ENCODE results near the gene SYVN1. TPM values are rescaled to one million over a fixed set of nuclear protein-coding genes. Genes with fewer than 3 reads are reported as not detected.

Gene SYVN1
- total RNA-seq, 1 donor from 2014 or later: 52.6 TPM

DNA sequence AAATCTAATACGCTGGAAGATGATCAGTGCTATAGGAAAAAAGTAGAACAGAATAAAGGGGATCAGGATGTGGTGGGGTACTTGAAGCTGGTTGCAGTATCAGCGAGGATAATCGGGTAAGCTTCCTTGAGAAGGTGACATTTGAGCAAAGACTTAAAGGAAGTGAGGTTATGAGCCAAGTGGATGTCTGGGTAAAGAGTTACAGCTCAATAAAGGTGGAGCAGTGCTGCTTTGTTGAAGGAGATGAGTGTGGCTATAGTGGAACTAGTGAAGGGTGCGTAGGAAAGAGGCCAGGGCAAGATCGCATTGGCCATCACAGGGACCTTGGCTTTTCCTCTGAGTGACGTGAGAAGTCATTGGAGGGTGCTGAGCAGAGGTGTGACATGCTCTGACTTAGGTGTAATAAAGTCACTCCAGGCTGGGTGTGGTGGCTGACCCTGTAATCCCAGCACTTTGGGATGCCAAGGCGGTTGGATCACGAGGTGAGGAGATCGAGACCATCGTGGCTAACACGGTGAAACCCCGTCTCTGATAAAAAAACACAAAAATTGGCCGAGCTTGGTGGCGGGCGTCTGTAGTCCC, 2.3 kb upstream of the SYVN1 start:
- DNase-seq (ENCODE audit: low spot score in 2 of 2, unreplicated experiment in 2 of 2): no peak
- Mint-ChIP-seq H3K9me3 (no peaks in the 10 kb centered on the region), H3K4me1 (peaks cover 30% of the 10 kb centered on the region), H3K27me3 (ENCODE audit: low read depth) (peaks cover 16% of the 10 kb centered on the region), H3K36me3 (no peaks in the 10 kb centered on the region), H3K27ac (peak overlapping the region; percentile 90), H3K4me3 (peak overlapping the region; percentile 49)
- TF ChIP-seq, protein P1, sequence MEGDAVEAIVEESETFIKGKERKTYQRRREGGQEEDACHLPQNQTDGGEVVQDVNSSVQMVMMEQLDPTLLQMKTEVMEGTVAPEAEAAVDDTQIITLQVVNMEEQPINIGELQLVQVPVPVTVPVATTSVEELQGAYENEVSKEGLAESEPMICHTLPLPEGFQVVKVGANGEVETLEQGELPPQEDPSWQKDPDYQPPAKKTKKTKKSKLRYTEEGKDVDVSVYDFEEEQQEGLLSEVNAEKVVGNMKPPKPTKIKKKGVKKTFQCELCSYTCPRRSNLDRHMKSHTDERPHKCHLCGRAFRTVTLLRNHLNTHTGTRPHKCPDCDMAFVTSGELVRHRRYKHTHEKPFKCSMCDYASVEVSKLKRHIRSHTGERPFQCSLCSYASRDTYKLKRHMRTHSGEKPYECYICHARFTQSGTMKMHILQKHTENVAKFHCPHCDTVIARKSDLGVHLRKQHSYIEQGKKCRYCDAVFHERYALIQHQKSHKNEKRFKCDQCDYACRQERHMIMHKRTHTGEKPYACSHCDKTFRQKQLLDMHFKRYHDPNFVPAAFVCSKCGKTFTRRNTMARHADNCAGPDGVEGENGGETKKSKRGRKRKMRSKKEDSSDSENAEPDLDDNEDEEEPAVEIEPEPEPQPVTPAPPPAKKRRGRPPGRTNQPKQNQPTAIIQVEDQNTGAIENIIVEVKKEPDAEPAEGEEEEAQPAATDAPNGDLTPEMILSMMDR (IDR thresholded peaks at IDR 0.05; ENCODE audit: unreplicated experiment): no peak

DNA sequence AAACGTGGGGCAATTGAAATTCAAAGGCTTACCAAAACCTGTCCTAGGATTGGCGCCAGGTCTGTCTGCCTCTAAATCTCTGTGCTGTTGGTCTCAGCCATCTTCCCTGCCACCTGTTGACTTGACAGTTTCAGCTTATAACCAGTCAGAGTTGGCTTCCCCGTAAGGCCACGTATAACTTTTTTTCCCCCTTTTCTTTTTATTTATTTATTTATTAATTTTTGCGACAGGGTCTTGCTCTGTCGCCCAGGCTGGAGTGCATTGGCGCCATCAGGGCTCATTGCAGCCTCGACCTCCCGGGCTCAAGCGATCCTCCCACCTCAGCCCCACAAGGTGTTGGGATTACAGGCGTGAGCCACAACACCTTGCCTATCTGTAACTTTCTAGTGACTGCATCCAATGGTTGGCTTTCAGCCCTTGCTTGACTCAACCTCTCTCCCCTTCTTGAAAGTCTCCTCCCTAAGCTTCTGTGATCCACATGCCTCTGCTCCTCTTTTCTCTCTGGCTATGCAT, 1.4 kb upstream of the SYVN1 start:
- TF ChIP-seq, protein P1 (IDR thresholded peaks at IDR 0.05; ENCODE audit: unreplicated experiment): no peak
- Mint-ChIP-seq H3K27ac (peak overlapping the region; percentile 100), H3K4me1 (peaks cover 30% of the 10 kb centered on the region), H3K4me3 (peak overlapping the region; percentile 99), H3K36me3 (peaks cover 3% of the 10 kb centered on the region), H3K9me3 (no peaks in the 10 kb centered on the region), H3K27me3 (ENCODE audit: low read depth) (peaks cover 7% of the 10 kb centered on the region)
- DNase-seq (ENCODE audit: low spot score in 2 of 2, unreplicated experiment in 2 of 2): no peak

DNA sequence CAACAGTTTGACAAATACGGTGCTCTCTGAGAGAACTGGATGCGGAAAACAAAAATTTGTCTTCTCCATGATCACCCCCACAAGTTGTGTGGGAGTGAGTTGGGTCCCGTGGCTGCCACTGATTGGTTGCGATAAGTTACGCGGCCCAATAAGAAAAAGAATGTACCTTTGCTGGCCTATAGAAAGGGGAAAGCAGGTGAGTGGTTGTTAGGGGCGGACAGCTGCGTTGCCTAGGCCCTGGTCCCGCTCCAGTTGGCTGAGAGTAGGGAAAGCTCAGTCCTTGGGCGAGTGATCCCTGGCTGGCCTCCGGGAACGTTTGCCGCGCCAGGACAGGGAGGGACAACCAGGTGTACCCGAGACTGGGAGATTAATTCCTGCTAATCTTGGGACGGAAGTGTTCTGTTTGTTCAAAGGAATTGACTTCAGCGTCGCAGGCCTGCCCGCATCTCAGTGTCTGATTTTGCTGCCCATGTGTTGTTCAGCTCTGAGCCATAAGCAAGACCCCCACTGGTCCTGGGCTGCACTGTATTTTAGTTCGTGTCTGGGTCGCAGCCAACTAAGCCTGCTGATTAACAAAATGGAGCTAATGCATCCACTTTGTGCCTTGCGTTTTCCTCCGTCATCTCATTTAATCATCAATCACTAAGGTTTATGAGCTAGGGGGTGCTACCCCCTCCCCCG, 773 bp upstream of the SYVN1 start:
- peaks cover 3% of the 10 kb centered on the region for H3K27me3 Mint-ChIP-seq (ENCODE audit: low read depth)
- H3K4me3 Mint-ChIP-seq: peak overlapping the region; percentile 99
- DNase-seq (ENCODE audit: low spot score in 2 of 2, unreplicated experiment in 2 of 2): peak; percentile 71 to 84
- H3K4me1 Mint-ChIP-seq: peaks cover 30% of the 10 kb centered on the region
- peak overlapping the region; percentile 100 for H3K27ac Mint-ChIP-seq
- H3K9me3 Mint-ChIP-seq: no peaks in the 10 kb centered on the region
- peaks cover 3% of the 10 kb centered on the region for H3K36me3 Mint-ChIP-seq
- TF ChIP-seq, protein P1 (IDR thresholded peaks at IDR 0.05; ENCODE audit: unreplicated experiment): no peak

DNA sequence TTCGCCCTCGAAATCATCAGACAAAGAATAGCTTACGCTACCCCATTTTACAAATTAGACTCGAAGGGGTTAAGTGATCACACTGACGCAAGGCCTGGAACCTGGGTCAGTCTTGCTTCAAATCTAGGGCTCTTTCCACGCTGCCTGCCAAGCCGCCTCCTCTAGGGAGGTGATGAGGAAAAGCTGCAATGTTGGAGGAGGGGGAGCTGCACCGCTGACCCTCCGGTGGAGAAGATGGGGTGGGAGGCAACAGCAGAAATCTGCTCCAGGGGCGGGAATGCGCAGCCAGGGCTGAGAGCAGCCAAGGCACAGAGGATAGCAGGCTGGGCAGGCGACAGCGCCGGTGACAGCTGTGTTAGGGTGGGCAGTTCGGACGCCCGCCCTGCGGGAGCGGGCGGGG, 595 bp downstream of the SYVN1 start:
- no peak for DNase-seq (ENCODE audit: low spot score in 2 of 2, unreplicated experiment in 2 of 2)
- peak overlapping the region; percentile 99 for H3K4me3 Mint-ChIP-seq
- peaks cover 3% of the 10 kb centered on the region for H3K36me3 Mint-ChIP-seq
- H3K9me3 Mint-ChIP-seq: no peaks in the 10 kb centered on the region
- TF ChIP-seq, protein P1 (IDR thresholded peaks at IDR 0.05; ENCODE audit: unreplicated experiment): no peak
- peak overlapping the region; percentile 100 for H3K27ac Mint-ChIP-seq
- peaks cover 30% of the 10 kb centered on the region for H3K4me1 Mint-ChIP-seq
- H3K27me3 Mint-ChIP-seq (ENCODE audit: low read depth): no peaks in the 10 kb centered on the region

DNA sequence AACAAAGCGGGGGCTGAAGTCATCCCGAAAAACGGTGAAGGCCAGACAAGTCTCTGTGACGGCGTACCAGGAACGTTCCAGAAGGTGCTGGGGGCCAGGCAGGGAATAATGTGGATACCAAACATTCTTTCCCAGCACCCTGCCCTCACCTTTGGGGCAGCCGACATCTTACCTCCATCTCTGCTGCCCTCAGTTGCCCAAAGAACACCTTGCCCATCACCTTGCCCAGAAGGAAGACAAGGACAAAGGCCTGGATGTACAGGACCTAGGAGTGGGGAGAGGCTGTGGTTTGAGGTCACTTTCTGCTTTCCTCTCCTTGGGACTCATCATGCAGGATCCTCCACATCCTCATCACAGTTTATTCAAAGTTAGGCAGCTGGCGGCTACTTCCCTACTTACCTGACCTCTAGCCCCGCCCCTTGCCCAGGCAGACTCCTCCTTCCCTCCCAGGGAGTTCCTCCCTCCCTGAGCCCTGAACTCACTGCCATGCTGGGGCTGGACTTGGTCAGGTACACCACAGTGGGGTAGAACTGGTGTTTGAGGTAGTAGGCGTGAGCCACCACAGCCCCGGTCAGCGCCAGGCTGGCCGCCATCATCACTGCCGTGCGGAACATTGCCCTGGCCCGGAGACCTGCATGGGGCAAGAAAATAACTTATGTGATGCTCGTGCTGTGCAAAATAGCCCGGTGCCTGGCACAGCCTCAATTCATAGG, 1.2 kb downstream of the SYVN1 start:
- H3K9me3 Mint-ChIP-seq: no peaks in the 10 kb centered on the region
- no peak for DNase-seq (ENCODE audit: low spot score in 2 of 2, unreplicated experiment in 2 of 2)
- peaks cover 30% of the 10 kb centered on the region for H3K4me1 Mint-ChIP-seq

More for the DNA sequence above, 1.2 kb downstream of the SYVN1 start:
- Mint-ChIP-seq H3K36me3 (peaks cover 3% of the 10 kb centered on the region), H3K4me3 (peak overlapping the region; percentile 99), H3K27me3 (ENCODE audit: low read depth) (no peaks in the 10 kb centered on the region), H3K27ac (peak overlapping the region; percentile 100)
- TF ChIP-seq, protein P1 (IDR thresholded peaks at IDR 0.05; ENCODE audit: unreplicated experiment): no peak

Data from mesothelial cell of epicardium (in vitro differentiated cells).